HG03460 (cell line): ENCODE measurements around the gene PIMREG.

Experiments used
- ATAC-seq: cut with Tn5 transposase; IDR thresholded peaks from one replicate; pipeline ENCODE4 v1.9.1; 2021; ENCODE audit not compliant: unreplicated experiment

PIMREG gene

DNA sequence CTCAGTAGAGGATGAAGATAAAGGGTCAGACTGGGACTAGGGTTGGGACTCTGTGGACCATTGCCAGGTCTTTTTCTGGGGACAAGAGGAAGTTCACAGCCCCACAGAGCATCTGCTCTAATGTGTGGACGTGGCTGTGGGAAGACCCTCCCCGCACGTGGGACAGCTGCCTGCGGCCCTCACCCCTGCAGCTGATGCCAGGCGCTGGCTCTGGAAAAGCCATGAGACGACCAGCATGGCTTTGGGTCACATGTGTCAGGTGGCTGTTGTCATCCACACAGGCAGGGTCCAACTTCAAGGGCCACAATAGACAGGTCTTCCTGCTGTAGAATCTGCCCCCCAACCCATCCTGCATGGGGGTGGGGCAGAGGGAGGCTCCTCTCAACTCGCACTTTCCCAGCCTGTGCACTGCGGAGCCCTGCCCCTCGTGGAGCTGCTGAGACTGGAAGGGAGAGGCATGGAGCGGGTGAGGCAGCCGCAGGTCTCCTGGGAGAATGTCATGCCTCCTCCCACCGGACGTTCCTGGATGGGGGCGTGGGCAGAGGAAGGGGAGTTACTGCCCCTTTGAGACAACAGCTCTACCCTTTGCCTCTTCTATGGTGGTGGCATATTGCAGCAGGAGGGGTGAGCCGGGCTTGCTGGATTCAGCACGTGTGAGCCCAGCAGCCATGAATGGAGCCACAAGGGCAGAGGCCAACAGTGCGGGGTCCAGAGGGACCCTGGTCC lies 53.4 kb downstream of the PIMREG start:
- ATAC-seq: no peak

DNA sequence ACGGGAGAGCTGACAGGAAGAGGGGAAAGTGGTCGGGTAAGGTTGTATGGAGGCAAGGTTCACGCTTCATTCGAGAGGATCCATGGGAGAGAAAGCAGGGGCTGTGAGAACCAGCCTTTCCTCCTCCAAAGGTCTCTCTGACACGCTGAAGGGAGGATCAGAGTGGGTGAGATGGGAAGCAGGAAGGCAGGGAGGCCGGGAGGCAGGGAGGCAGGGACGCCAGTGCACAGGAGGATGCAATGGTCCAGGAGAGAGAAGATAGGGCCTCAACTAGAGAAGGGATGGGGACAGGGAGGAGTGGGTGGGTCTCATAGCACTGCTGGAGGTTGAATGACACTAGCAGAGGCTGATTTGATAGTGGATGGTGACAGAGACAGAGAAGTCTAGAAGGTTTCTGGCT lies 54.1 kb downstream of the PIMREG start:
- ATAC-seq: no peak

DNA sequence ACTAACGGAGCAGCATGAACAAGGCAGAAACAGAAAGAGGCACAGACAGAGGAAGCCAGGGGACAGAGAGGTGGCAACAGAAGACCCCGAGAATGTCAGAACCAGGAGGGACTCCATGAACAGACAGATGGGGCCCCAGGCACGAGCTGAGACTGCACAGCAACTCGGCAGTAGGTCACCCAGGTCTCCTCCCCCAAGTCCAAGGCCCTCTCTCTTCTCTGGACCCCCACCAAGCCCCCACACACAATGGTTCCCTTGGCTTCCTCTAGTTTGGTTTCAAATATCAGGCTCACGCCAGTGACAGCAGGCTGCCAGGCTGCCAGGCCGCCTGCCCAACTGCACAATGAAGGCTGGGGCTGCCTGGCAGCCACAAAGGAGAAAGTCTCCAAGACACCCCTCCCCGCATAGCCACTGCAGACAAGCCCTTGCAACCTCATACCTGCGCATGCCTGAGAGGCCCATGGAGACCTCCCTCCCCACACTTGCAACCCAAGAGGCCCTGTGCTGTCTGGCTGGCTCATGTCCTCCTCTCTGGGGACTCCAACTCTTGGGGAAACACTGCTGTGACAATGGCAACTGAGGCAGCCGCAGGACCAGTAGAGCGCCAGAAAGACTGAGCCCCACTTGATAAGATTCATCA lies 54.8 kb downstream of the PIMREG start:
- ATAC-seq: no peak
